WTC11 (cell line): ENCODE measurements around the gene RRAS.

Experiments
- ESRRA ChIP-seq: sonication (generic); formaldehyde crosslinking; IDR thresholded peaks from 2 replicates; pipeline ENCODE4 v1.8.1; 2022; ENCODE audit warnings: mild to moderate bottlenecking, missing genetic modification reagents, borderline replicate concordance
- GABPB1 ChIP-seq: sonication (generic); formaldehyde crosslinking; IDR thresholded peaks from 2 replicates; pipeline ENCODE4 v1.8.1; 2023; ENCODE audit warnings: mild to moderate bottlenecking, missing genetic modification reagents
- MYBL2 ChIP-seq: sonication (generic); formaldehyde crosslinking; IDR thresholded peaks from 2 replicates; pipeline ENCODE4 v1.8.1; 2023; ENCODE audit warnings: mild to moderate bottlenecking, moderate library complexity, missing genetic modification reagents
- ZNF232 ChIP-seq: sonication (generic); formaldehyde crosslinking; IDR thresholded peaks from 2 replicates; pipeline ENCODE4 v1.8.0; 2022; ENCODE audit warnings: mild to moderate bottlenecking, missing genetic modification reagents
- TF ChIP-seq, protein P1 (sequence below): fragments of 200-600 bp; IDR thresholded peaks from 2 replicates; pipeline ENCODE4 v1.8.0; 2022; ENCODE audit warnings: antibody characterized with exemption
- TF ChIP-seq, protein P2 (sequence below): sonication (generic); formaldehyde crosslinking; IDR thresholded peaks from 2 replicates; pipeline ENCODE4 v1.8.0; 2022; ENCODE audit warnings: mild to moderate bottlenecking, missing genetic modification reagents
- TF ChIP-seq, protein P3 (sequence below): sonication (generic); formaldehyde crosslinking; IDR thresholded peaks from 2 replicates; pipeline ENCODE4 v1.8.0; 2022; ENCODE audit warnings: mild to moderate bottlenecking, missing genetic modification reagents
- TF ChIP-seq, protein P4 (sequence below): sonication (generic); formaldehyde crosslinking; conservative IDR thresholded peaks from 2 replicates; pipeline ENCODE4 v1.8.1; 2022; ENCODE audit warnings: mild to moderate bottlenecking, missing genetic modification reagents

DNA sequence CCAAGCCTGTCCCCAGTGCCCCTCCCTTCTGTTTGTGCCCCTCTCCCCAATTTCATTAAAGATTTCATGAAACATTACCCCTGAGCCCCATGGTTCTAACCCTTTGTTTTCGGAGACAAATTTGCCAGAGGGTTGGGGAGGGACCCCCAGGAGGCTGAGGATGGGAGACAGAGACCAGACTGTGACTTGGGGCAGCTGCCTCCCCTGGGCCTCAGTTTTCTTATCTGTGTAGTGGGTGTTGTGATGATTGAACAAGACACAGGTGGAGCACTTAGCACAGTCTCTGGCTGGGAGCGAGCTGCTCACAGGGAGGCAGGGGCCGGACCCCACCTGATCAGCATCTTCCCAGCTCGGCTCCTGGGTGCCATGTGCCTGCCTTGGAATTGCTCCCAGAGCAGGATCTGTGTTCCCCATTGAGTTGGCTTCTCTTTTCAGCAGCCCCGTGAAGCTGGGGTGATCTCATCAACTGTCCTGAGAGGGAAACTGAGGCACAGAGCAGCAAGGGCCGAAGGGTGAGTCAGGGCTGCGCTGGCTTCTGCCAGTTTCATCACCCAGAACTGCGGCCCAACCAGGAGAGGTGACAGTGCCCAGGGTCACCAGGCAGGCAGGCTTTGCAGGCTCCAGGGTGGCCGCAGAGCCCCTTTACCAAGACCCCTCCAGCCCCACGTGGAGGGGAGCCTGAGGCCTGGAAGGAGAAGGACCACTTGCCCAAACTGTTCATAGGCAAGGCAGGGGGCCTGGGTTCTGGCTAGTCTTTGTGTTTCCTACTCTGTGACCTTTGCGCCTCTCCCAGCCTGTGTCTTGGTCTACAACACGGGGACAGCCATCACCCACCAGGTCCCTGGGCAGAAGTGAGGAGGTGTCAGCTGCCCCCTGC, 18.9 kb upstream of the RRAS start:
- TF ChIP-seq GABPB1 (no peak), ESRRA (CRISPR knock-in tag) (no peak), MYBL2 (CRISPR knock-in tag) (no peak), ZNF232 (CRISPR knock-in tag) (no peak)
- TF ChIP-seq, protein P1, sequence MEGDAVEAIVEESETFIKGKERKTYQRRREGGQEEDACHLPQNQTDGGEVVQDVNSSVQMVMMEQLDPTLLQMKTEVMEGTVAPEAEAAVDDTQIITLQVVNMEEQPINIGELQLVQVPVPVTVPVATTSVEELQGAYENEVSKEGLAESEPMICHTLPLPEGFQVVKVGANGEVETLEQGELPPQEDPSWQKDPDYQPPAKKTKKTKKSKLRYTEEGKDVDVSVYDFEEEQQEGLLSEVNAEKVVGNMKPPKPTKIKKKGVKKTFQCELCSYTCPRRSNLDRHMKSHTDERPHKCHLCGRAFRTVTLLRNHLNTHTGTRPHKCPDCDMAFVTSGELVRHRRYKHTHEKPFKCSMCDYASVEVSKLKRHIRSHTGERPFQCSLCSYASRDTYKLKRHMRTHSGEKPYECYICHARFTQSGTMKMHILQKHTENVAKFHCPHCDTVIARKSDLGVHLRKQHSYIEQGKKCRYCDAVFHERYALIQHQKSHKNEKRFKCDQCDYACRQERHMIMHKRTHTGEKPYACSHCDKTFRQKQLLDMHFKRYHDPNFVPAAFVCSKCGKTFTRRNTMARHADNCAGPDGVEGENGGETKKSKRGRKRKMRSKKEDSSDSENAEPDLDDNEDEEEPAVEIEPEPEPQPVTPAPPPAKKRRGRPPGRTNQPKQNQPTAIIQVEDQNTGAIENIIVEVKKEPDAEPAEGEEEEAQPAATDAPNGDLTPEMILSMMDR, result no peak
- TF ChIP-seq, protein P2, sequence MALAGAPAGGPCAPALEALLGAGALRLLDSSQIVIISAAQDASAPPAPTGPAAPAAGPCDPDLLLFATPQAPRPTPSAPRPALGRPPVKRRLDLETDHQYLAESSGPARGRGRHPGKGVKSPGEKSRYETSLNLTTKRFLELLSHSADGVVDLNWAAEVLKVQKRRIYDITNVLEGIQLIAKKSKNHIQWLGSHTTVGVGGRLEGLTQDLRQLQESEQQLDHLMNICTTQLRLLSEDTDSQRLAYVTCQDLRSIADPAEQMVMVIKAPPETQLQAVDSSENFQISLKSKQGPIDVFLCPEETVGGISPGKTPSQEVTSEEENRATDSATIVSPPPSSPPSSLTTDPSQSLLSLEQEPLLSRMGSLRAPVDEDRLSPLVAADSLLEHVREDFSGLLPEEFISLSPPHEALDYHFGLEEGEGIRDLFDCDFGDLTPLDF (CRISPR knock-in tag), result no peak
- TF ChIP-seq, protein P3, sequence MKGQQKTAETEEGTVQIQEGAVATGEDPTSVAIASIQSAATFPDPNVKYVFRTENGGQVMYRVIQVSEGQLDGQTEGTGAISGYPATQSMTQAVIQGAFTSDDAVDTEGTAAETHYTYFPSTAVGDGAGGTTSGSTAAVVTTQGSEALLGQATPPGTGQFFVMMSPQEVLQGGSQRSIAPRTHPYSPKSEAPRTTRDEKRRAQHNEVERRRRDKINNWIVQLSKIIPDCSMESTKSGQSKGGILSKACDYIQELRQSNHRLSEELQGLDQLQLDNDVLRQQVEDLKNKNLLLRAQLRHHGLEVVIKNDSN, result no peak
- TF ChIP-seq, protein P4, sequence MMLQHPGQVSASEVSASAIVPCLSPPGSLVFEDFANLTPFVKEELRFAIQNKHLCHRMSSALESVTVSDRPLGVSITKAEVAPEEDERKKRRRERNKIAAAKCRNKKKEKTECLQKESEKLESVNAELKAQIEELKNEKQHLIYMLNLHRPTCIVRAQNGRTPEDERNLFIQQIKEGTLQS, result no peak
